Kidney epithelial cell (primary cell): ENCODE data around the gene TRMT11. TPM values are rescaled to one million over a fixed set of nuclear protein-coding genes. Genes with fewer than 3 reads are reported as not detected.

ENCODE experiments used
- DNase-seq: peaks from one replicate; pipeline ENCODE4 v3.0.0-alpha.2; 2010; ENCODE audit warnings: low read depth
- H3K27me3 ChIP-seq: 2 replicates; pipeline ENCODE4 v1.6.0; 2011; ENCODE audit warnings: low read length; ENCODE audit not compliant: control insufficient read depth, insufficient read depth
- H3K36me3 ChIP-seq: 2 replicates; pipeline ENCODE4 v1.5.1; 2011; ENCODE audit warnings: low read length; ENCODE audit not compliant: control insufficient read depth, insufficient read depth
- H3K4me3 ChIP-seq: 2 replicates; pipeline ENCODE4 v1.5.1; 2011; ENCODE audit warnings: low read depth, mild to moderate bottlenecking, control low read depth, low read length
- CTCF ChIP-seq: IDR thresholded peaks from 2 replicates; pipeline ENCODE4 v1.5.1; 2011; ENCODE audit warnings: mild to moderate bottlenecking, moderate library complexity, low read length, control low read depth, inconsistent platforms; ENCODE audit not compliant: insufficient read depth, poor library complexity, severe bottlenecking
- total RNA-seq: library from RNA; depleted of rRNA; stranded (reverse); fragments of >200 nt; gene quantifications from 2 replicates; pipeline ENCODE4 v1.2.3, GENCODE V29; 2015

The TRMT11 gene
- total RNA-seq, 1 donor from 2014 or later: 18.8 TPM

- no peaks in the 10 kb centered on the region for H3K27me3 ChIP-seq
- DNase-seq: no peak
- H3K36me3 ChIP-seq: no peaks in the 10 kb centered on the region
- TF ChIP-seq CTCF: no peak
- no peak overlapping the region for H3K4me3 ChIP-seq
Measured at GRCh38 chr6:126071000-126071647, 84.8 kb downstream of the TRMT11 start.

- DNase-seq: no peak
- H3K36me3 ChIP-seq: no peaks in the 10 kb centered on the region
- H3K4me3 ChIP-seq: no peak overlapping the region
- H3K27me3 ChIP-seq: no peaks in the 10 kb centered on the region
- TF ChIP-seq CTCF: no peak
Measured at GRCh38 chr6:126072172-126072571, 85.8 kb downstream of the TRMT11 start.

DNA sequence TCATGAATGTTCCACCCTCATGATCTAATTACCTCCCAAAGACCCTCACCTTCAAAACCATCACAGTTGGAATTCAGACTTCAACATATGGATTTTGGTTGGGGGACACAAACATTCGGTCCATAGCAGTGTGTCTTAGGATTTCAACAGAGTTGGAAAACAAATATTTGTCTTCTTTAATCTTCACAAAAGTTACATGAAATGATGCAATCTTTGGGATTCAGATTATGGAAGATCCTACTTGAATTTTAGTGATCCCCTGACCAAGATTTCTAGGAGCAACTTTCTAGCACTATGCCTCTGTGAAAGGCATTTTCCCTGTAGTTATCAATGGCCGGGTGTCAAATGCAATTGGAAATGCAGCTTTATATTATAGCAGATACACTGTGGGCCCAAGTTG lies 86.5 kb downstream of the TRMT11 start:
- no peaks in the 10 kb centered on the region for H3K36me3 ChIP-seq
- no peak for DNase-seq
- TF ChIP-seq CTCF: no peak
- H3K4me3 ChIP-seq: no peak overlapping the region
- H3K27me3 ChIP-seq: no peaks in the 10 kb centered on the region

GRCh38 chr6:126075335-126076071 lies 89.2 kb downstream of the TRMT11 start:
- Histone ChIP-seq H3K36me3 (no peaks in the 10 kb centered on the region), H3K4me3 (no peak overlapping the region), H3K27me3 (no peaks in the 10 kb centered on the region)
- TF ChIP-seq CTCF: no peak
- no peak for DNase-seq

DNA sequence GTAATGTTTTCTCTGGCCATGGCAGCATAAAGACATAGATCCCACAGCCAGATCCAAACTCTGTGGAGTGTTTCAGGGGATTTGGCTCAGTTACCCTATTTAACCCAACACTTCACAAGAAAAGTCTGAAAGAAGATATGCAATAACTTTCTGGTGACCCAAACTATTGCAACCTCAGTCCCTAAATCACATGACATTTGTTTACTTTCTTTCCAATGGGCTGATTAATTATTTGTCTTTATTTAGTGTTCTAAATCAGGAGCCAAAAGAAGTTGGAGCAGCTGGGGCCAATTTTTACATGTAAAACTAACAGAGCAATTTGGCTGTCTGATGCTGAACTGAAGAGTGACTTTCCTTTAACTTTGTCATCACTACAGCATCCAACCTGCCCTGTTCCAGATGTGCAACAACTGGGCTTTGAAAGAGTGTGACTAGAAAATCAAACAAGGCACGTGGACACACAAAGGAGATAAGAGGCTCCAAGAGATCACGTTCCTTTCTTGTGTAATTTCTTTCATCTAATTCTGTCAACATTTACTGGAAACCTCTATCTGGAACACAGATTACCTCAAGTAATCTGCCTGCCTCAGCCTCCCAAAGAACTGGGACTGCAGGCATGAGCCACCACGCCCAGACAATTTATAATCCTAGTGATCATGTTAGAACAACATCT lies 90.8 kb downstream of the TRMT11 start:
- Histone ChIP-seq H3K36me3 (no peaks in the 10 kb centered on the region), H3K4me3 (no peak overlapping the region), H3K27me3 (no peaks in the 10 kb centered on the region)
- TF ChIP-seq CTCF: no peak
- DNase-seq: no peak
